Stimulated activated naive B cell treated with anti-CD40 and anti-IgM and Interleukin-4, amounts not matched to agents 10 μg/mL and 1 μg/mL and 100 μg/mL, for 72 hours (primary cell): ENCODE measurements around the gene POU6F2.

ENCODE experiments used
- ATAC-seq, 2 donors: fragments of 150-1000 bp; cut with Tn5 transposase; replicated peaks; 2 replicates each; pipeline ENCODE4 v1.10.0; 2021; ENCODE audit warnings: moderate library complexity in 1 of 2
- DNase-seq: peaks from one replicate; pipeline ENCODE4 v3.0.0; 2021
- H3K27ac Mint-ChIP-seq: one replicate; pipeline ENCODE4 v1.8.0; 2022; ENCODE audit warnings: mild to moderate bottlenecking, mixed read lengths
- H3K27me3 Mint-ChIP-seq, 2 donors: one replicate each; pipeline ENCODE4 v1.8.0; 2022; ENCODE audit warnings: mixed read lengths in 2 of 2
- H3K36me3 Mint-ChIP-seq, 2 donors: one replicate each; pipeline ENCODE4 v1.8.0; 2022; ENCODE audit warnings: mixed read lengths in 2 of 2, mild to moderate bottlenecking in 1 of 2
- H3K4me1 Mint-ChIP-seq, 2 donors: one replicate each; pipeline ENCODE4 v1.8.0; 2022; ENCODE audit warnings: mixed read lengths in 2 of 2, mild to moderate bottlenecking in 1 of 2
- H3K4me3 Mint-ChIP-seq, 2 donors: one replicate each; pipeline ENCODE4 v1.8.0; 2022; ENCODE audit warnings: mild to moderate bottlenecking in 2 of 2, mixed read lengths in 2 of 2, moderate library complexity in 1 of 2
- H3K9me3 Mint-ChIP-seq, 2 donors: one replicate each; pipeline ENCODE4 v1.8.0; 2022; ENCODE audit warnings: mixed read lengths in 2 of 2, mild to moderate bottlenecking in 1 of 2

POU6F2 gene

GRCh38 chr7:39265641-39266591 lies 288.2 kb downstream of the POU6F2 start:
- DNase-seq (no peak), ATAC-seq (no peak)
- peaks cover 3 to 6% of the 10 kb centered on the region in 2 donors for H3K27me3 Mint-ChIP-seq
- H3K4me3 Mint-ChIP-seq, result no peak overlapping the region
- no peak overlapping the region for H3K27ac Mint-ChIP-seq
- H3K4me1 Mint-ChIP-seq, result no peaks in the 10 kb centered on the region
- H3K36me3 Mint-ChIP-seq, result no peaks in the 10 kb centered on the region
- no peaks in the 10 kb centered on the region for H3K9me3 Mint-ChIP-seq

GRCh38 chr7:39269034-39269433 lies 291.3 kb downstream of the POU6F2 start:
- no peak overlapping the region for H3K4me3 Mint-ChIP-seq
- no peak overlapping the region for H3K27ac Mint-ChIP-seq
- H3K4me1 Mint-ChIP-seq, result no peaks in the 10 kb centered on the region
- DNase-seq (no peak), ATAC-seq (peak; percentile 55 to 67)
- no peaks in the 10 kb centered on the region for H3K36me3 Mint-ChIP-seq
- peaks cover 3 to 18% of the 10 kb centered on the region in 2 donors for H3K27me3 Mint-ChIP-seq
- H3K9me3 Mint-ChIP-seq, result no peaks in the 10 kb centered on the region

GRCh38 chr7:39270018-39270417 lies 292.3 kb downstream of the POU6F2 start:
- Mint-ChIP-seq H3K9me3 (no peaks in the 10 kb centered on the region), H3K27ac (no peak overlapping the region), H3K36me3 (no peaks in the 10 kb centered on the region), H3K4me3 (no peak overlapping the region), H3K4me1 (no peaks in the 10 kb centered on the region), H3K27me3 (peaks cover 3 to 18% of the 10 kb centered on the region in 2 donors)
- DNase-seq (no peak), ATAC-seq (no peak)

- Mint-ChIP-seq H3K27me3 (peaks cover 3 to 18% of the 10 kb centered on the region in 2 donors), H3K27ac (no peak overlapping the region), H3K9me3 (peaks cover 0 to 2% of the 10 kb centered on the region in 2 donors), H3K4me1 (no peaks in the 10 kb centered on the region), H3K4me3 (no peak overlapping the region), H3K36me3 (no peaks in the 10 kb centered on the region)
- DNase-seq (no peak), ATAC-seq (no peak)
These were observed 293.7 kb downstream of the POU6F2 start for GRCh38 chr7:39271402-39271801.

- H3K4me3 Mint-ChIP-seq, result no peak overlapping the region
- DNase-seq, result no peak
- no peaks in the 10 kb centered on the region for H3K36me3 Mint-ChIP-seq
- peaks cover 0 to 2% of the 10 kb centered on the region in 2 donors for H3K9me3 Mint-ChIP-seq
- ATAC-seq, result no peak
- no peaks in the 10 kb centered on the region for H3K4me1 Mint-ChIP-seq
- H3K27ac Mint-ChIP-seq, result no peak overlapping the region
- H3K27me3 Mint-ChIP-seq, result peaks cover 3 to 18% of the 10 kb centered on the region in 2 donors
These were observed 294.4 kb downstream of the POU6F2 start for GRCh38 chr7:39272111-39272510.

- Mint-ChIP-seq H3K9me3 (peaks cover 0 to 2% of the 10 kb centered on the region in 2 donors), H3K27ac (no peak overlapping the region), H3K27me3 (peaks cover 3 to 18% of the 10 kb centered on the region in 2 donors), H3K4me1 (no peaks in the 10 kb centered on the region), H3K4me3 (no peak overlapping the region), H3K36me3 (no peaks in the 10 kb centered on the region)
- no peak for DNase-seq
- no peak for ATAC-seq
These were observed 295.0 kb downstream of the POU6F2 start for GRCh38 chr7:39272691-39273090.

- H3K27me3 Mint-ChIP-seq, result peaks cover 7% of the 10 kb centered on the region in 2 donors
- H3K27ac Mint-ChIP-seq, result no peak overlapping the region
- DNase-seq (no peak), ATAC-seq (no peak)
- no peaks in the 10 kb centered on the region for H3K4me1 Mint-ChIP-seq
- no peak overlapping the region for H3K4me3 Mint-ChIP-seq
- peaks cover 5% of the 10 kb centered on the region in 2 donors for H3K9me3 Mint-ChIP-seq
- no peaks in the 10 kb centered on the region for H3K36me3 Mint-ChIP-seq
These were observed 302.6 kb downstream of the POU6F2 start for GRCh38 chr7:39280337-39280736.

GRCh38 chr7:39285256-39285655 lies 307.5 kb downstream of the POU6F2 start:
- H3K9me3 Mint-ChIP-seq, result peaks cover 2 to 5% of the 10 kb centered on the region in 2 donors
- no peaks in the 10 kb centered on the region for H3K36me3 Mint-ChIP-seq
- H3K4me1 Mint-ChIP-seq, result no peaks in the 10 kb centered on the region
- DNase-seq (no peak), ATAC-seq (no peak)
- peaks cover 11 to 19% of the 10 kb centered on the region in 2 donors for H3K27me3 Mint-ChIP-seq
- no peak overlapping the region for H3K4me3 Mint-ChIP-seq
- no peak overlapping the region for H3K27ac Mint-ChIP-seq

- no peaks in the 10 kb centered on the region for H3K4me1 Mint-ChIP-seq
- H3K4me3 Mint-ChIP-seq, result no peak overlapping the region
- no peaks in the 10 kb centered on the region for H3K36me3 Mint-ChIP-seq
- no peak for ATAC-seq
- no peak for DNase-seq
- peaks cover 12 to 19% of the 10 kb centered on the region in 2 donors for H3K27me3 Mint-ChIP-seq
- H3K9me3 Mint-ChIP-seq, result no peaks in the 10 kb centered on the region
- no peak overlapping the region for H3K27ac Mint-ChIP-seq
These were observed 310.6 kb downstream of the POU6F2 start for GRCh38 chr7:39288303-39288702.

- ATAC-seq, result no peak
- Mint-ChIP-seq H3K27ac (no peak overlapping the region), H3K4me3 (no peak overlapping the region), H3K4me1 (no peaks in the 10 kb centered on the region), H3K27me3 (peaks cover 5 to 19% of the 10 kb centered on the region in 2 donors), H3K36me3 (no peaks in the 10 kb centered on the region), H3K9me3 (peaks cover 0 to 3% of the 10 kb centered on the region in 2 donors)
- no peak for DNase-seq
These were observed 314.1 kb downstream of the POU6F2 start for GRCh38 chr7:39291628-39292410.

GRCh38 chr7:39293056-39293823 lies 315.5 kb downstream of the POU6F2 start:
- ATAC-seq, result no peak
- Mint-ChIP-seq H3K36me3 (no peaks in the 10 kb centered on the region), H3K27ac (no peak overlapping the region), H3K9me3 (peaks cover 3 to 6% of the 10 kb centered on the region in 2 donors), H3K27me3 (peaks cover 5 to 12% of the 10 kb centered on the region in 2 donors), H3K4me3 (no peak overlapping the region), H3K4me1 (no peaks in the 10 kb centered on the region)
- no peak for DNase-seq

- Mint-ChIP-seq H3K4me1 (no peaks in the 10 kb centered on the region), H3K4me3 (no peak overlapping the region), H3K9me3 (peaks cover 3 to 6% of the 10 kb centered on the region in 2 donors), H3K27me3 (peaks cover 9 to 10% of the 10 kb centered on the region in 2 donors), H3K36me3 (no peaks in the 10 kb centered on the region), H3K27ac (no peak overlapping the region)
- DNase-seq, result no peak
- ATAC-seq, result no peak
These were observed 316.3 kb downstream of the POU6F2 start for GRCh38 chr7:39294022-39294421.

- Mint-ChIP-seq H3K27ac (no peak overlapping the region), H3K36me3 (no peaks in the 10 kb centered on the region), H3K27me3 (peaks cover 5 to 11% of the 10 kb centered on the region in 2 donors), H3K4me1 (no peaks in the 10 kb centered on the region), H3K4me3 (no peak overlapping the region), H3K9me3 (peaks cover 3 to 6% of the 10 kb centered on the region in 2 donors)
- DNase-seq (no peak), ATAC-seq (no peak)
These were observed 318.1 kb downstream of the POU6F2 start for GRCh38 chr7:39295796-39296195.

- no peak for DNase-seq
- peaks cover 5 to 26% of the 10 kb centered on the region in 2 donors for H3K27me3 Mint-ChIP-seq
- no peak overlapping the region for H3K4me3 Mint-ChIP-seq
- H3K27ac Mint-ChIP-seq, result no peak overlapping the region
- no peak for ATAC-seq
- no peaks in the 10 kb centered on the region for H3K4me1 Mint-ChIP-seq
- H3K36me3 Mint-ChIP-seq, result no peaks in the 10 kb centered on the region
- peaks cover 3 to 6% of the 10 kb centered on the region in 2 donors for H3K9me3 Mint-ChIP-seq
These were observed 322.0 kb downstream of the POU6F2 start for GRCh38 chr7:39299695-39300094.
